ENCODE measurements around the gene USP4.

DNA sequence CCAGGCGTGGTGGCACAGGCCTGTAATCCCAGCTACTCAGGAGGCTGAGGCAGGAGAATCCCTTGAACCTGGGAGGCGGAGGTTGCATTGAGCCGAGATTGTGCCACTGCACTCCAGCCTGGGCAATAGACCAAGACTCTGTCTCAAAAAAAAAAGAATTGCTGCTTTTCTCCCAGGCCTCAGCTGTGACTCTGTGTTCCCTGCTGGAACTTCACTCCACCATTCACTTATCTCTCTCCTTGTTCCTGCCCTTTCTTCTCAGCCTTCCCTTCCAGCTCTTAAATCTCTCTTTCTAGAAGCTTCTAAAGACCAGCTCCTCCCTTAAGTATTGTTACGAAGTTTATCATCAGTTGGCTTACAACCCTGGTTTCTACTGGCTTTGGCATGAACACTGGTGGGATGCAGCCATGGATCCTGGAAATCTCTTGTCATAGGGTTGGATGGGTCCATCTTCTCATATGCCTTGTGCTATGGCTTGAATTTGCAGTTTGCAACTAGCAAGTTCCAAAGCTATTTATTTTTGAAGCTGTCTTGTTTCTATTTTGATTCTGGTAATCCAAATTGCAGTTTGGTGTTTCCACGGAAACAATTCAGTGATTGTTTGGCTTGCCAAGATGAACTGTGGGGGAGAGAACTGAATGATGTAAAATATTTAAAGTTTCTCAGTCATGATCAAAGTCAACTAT lies 73.3 kb downstream of the USP4 start:
- TF ChIP-seq, protein P1, sequence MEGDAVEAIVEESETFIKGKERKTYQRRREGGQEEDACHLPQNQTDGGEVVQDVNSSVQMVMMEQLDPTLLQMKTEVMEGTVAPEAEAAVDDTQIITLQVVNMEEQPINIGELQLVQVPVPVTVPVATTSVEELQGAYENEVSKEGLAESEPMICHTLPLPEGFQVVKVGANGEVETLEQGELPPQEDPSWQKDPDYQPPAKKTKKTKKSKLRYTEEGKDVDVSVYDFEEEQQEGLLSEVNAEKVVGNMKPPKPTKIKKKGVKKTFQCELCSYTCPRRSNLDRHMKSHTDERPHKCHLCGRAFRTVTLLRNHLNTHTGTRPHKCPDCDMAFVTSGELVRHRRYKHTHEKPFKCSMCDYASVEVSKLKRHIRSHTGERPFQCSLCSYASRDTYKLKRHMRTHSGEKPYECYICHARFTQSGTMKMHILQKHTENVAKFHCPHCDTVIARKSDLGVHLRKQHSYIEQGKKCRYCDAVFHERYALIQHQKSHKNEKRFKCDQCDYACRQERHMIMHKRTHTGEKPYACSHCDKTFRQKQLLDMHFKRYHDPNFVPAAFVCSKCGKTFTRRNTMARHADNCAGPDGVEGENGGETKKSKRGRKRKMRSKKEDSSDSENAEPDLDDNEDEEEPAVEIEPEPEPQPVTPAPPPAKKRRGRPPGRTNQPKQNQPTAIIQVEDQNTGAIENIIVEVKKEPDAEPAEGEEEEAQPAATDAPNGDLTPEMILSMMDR (IDR thresholded peaks at IDR 0.05; ENCODE audit: low read length) = no peak
- no peak for TF ChIP-seq EZH2 (optimal IDR thresholded peaks at IDR 0.05; ENCODE audit: low read depth, low read length)
